Activated CD4-positive, CD25-positive, alpha-beta regulatory T cell treated with anti-CD3 and anti-CD28 coated beads, Interleukin-2, amount 50 U/mL, for 16 hours (primary cell): ENCODE measurements around the gene CITED2.

Experiments used
- DNase-seq: peaks from one replicate; pipeline ENCODE4 v3.0.0-alpha.2; 2020; ENCODE audit warnings: low read depth, low spot score

CITED2 gene

GRCh38 chr6:139330306-139330705 is 44.1 kb downstream of the CITED2 start:
- no peak for DNase-seq

- DNase-seq = no peak
Observed at GRCh38 chr6:139329224-139329623, 45.2 kb downstream of the CITED2 start.

GRCh38 chr6:139327038-139327437 is 47.4 kb downstream of the CITED2 start:
- DNase-seq = no peak

GRCh38 chr6:139325686-139326085 is 48.8 kb downstream of the CITED2 start:
- no peak for DNase-seq

GRCh38 chr6:139325125-139325524 is 49.3 kb downstream of the CITED2 start:
- no peak for DNase-seq

GRCh38 chr6:139324301-139324555 is 50.2 kb downstream of the CITED2 start:
- no peak for DNase-seq

GRCh38 chr6:139323511-139324300 is 50.7 kb downstream of the CITED2 start:
- DNase-seq = peak; percentile 41
